ENCODE results near the gene ZFHX3.

DNA sequence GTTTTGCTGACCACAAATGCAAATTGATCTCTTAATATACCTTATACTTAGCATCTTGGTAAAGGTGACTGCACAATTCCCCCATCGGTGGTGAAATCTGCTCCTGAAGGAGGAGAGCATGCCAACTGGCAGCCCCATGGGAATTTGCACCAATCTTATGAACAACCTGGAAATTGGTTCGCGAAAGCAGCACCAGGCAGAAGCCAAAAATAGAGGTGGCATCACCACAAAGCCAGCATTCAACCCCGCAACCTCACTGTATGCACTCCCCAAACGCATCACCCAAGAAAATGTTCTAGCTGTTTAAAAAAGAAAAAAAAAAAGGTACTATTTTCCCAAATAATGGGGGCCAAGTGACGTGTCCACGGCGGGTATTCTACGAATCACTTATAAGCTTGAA is 213.4 kb downstream of the ZFHX3 start:
- no peak for TF ChIP-seq CTCF (conservative IDR thresholded peaks at IDR 0.05; ENCODE audit: low read depth, low read length)
- TF ChIP-seq EZH2 (IDR thresholded peaks at IDR 0.05; ENCODE audit: borderline replicate concordance, low read depth, low read length, poor library complexity, severe bottlenecking): no peak

All from A673 (cell line).